ENCODE results near the gene TDO2.

DNA sequence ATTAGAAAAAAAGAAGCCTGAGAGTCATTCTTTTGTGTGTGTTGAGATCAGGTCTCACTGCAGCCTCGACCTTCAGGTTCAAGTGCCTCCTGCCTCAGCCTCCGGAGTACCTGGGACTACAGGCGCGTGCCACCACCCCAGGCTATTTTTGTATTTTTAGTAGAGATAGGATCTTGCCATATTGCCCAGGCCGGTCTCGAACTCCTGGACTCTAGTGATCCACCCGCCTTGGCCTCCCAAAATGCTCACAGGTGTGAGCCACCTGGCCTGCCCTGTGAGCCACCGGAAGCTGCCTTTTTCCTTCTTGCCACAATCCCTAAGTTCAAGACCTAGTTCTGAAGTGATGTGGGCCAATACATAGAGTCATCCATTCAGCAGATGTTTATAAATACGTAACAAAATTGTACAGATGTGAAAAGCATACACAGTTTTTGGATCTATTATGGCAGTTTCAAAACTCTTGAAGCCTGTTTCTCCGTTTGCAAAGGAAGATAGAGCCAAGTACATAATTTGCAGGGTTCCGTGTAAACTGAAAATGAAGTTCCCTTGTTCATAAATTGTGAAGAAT is 50.7 kb downstream of the TDO2 start:
- TF ChIP-seq, protein P1, sequence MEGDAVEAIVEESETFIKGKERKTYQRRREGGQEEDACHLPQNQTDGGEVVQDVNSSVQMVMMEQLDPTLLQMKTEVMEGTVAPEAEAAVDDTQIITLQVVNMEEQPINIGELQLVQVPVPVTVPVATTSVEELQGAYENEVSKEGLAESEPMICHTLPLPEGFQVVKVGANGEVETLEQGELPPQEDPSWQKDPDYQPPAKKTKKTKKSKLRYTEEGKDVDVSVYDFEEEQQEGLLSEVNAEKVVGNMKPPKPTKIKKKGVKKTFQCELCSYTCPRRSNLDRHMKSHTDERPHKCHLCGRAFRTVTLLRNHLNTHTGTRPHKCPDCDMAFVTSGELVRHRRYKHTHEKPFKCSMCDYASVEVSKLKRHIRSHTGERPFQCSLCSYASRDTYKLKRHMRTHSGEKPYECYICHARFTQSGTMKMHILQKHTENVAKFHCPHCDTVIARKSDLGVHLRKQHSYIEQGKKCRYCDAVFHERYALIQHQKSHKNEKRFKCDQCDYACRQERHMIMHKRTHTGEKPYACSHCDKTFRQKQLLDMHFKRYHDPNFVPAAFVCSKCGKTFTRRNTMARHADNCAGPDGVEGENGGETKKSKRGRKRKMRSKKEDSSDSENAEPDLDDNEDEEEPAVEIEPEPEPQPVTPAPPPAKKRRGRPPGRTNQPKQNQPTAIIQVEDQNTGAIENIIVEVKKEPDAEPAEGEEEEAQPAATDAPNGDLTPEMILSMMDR (conservative IDR thresholded peaks at IDR 0.05; ENCODE audit: low read length), result no peak
- no peak for TF ChIP-seq EZH2phosphoT487 (IDR thresholded peaks at IDR 0.05; ENCODE audit: borderline replicate concordance)

All from Loucy (cell line).